Measurements from ENCODE around the gene CACTIN.

DNA sequence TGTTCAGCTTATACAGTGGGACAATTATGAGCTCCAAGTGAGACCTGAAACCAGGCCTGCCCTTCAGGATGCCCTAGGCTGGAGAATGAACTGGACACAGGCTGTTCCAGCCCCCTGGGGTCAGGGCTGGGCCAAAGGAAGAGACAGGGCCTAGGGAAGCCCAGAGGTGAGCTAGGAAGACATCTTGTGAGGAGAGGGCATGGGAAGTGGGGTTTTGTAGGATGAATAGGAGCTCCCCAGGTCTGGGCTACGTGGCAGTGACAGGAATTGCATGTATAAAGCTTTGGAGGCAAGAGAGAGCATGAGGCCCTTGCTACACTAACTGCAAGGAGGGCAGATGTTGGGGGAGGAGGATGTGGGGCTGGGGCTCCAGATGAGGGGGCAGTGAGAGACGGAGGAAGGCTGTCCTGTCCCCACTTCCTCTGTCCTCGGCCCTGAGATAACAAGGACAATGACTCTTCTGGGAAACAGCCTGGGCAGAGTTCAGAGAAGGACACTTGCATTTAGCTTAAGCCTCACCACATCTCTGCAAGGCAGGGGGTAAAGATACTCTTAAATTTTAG lies 18.4 kb downstream of the CACTIN start:
- TF ChIP-seq POLR2AphosphoS5 (IDR thresholded peaks at IDR 0.05; ENCODE audit: low read depth, low read length): no peak
- TF ChIP-seq REST (IDR thresholded peaks at IDR 0.05; ENCODE audit: insufficient read depth in 1 of 2, low read depth in 2 of 2, low read length in 2 of 2): no peak
- no peak for TF ChIP-seq SIN3A (IDR thresholded peaks at IDR 0.05; ENCODE audit: borderline replicate concordance, insufficient read depth, low read length)
